Effector memory CD4-positive, alpha-beta T cell (primary cell): ENCODE measurements around the gene COL20A1.

ENCODE experiments used
- DNase-seq, 3 donors: peaks; one replicate each; pipeline ENCODE4 v3.0.0-alpha.2; 2020
- H3K27ac ChIP-seq: 2 replicates; pipeline ENCODE4 v1.7.0; 2013; ENCODE audit warnings: mild to moderate bottlenecking, low read length, moderate library complexity; ENCODE audit not compliant: insufficient read depth, poor library complexity, severe bottlenecking
- H3K27me3 ChIP-seq: replicated peaks from 2 replicates; pipeline ENCODE4 v1.7.0; 2013; ENCODE audit warnings: mild to moderate bottlenecking, low read length; ENCODE audit not compliant: insufficient read depth, control insufficient read depth, poor library complexity, severe bottlenecking
- H3K36me3 ChIP-seq: 2 replicates; pipeline ENCODE4 v1.7.0; 2013; ENCODE audit warnings: mild to moderate bottlenecking, low read length, moderate library complexity; ENCODE audit not compliant: control insufficient read depth, insufficient read depth
- H3K4me1 ChIP-seq: 2 replicates; pipeline ENCODE4 v1.7.0; 2013; ENCODE audit warnings: low read length, mild to moderate bottlenecking; ENCODE audit not compliant: control insufficient read depth, insufficient read depth, poor library complexity, severe bottlenecking
- H3K4me3 ChIP-seq: 2 replicates; pipeline ENCODE4 v1.7.0; 2013; ENCODE audit warnings: low read length, low read depth, mild to moderate bottlenecking; ENCODE audit not compliant: insufficient read depth, poor library complexity, severe bottlenecking
- H3K9me3 ChIP-seq: 2 replicates; pipeline ENCODE4 v1.7.0; 2013; ENCODE audit warnings: mild to moderate bottlenecking, low read length, moderate library complexity; ENCODE audit not compliant: control insufficient read depth

The COL20A1 gene

DNA sequence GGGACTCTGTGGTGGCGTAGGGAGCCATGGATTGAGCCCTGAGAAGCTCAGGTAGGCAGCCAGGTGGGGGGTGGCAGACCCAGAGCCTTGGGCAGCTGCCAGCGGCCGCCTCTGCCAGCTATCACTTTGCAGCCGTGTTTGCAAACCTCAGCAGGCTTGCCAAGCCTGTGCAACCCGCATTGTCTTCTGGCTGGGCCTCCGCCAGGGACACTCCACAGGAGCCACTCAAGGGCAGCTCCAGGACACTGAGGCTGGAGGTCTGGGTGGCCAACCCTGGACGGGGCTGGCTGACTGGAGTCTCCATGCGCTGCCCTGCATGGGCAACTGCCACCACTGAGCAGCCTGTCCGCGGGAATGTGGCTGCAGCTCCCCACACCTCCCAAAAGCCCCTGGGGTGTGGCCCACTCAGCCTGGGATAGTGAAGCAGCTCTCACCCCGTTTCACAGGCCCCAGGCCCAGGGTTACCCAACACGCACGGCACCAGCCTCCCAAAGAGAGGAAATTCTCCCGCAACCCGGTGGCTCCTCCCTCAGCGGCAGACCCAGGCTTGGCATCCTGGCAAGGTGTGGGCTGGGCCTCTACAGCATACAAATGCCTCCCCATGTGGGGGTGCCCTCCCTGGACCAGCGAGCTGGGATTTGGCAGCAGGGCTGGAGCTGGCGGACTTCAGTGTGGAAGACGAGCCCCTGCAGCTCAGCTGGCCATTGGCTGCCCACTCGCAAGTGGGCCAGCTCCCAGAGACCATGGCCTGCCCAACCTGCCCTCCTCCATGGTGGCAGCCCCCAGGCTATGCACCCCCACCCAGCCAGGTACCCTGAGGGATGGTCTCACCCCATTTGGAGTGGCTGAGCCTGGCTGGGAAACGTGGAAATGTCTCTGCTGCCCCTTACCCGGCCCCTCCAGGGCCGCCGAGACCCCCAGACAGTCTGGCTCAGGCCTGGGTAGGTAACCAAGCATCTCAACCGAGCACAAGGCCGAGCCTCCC lies 65.2 kb downstream of the COL20A1 start:
- H3K36me3 ChIP-seq = no peaks in the 10 kb centered on the region
- no peaks in the 10 kb centered on the region for H3K9me3 ChIP-seq
- H3K4me3 ChIP-seq = no peak overlapping the region
- peaks cover 5% of the 10 kb centered on the region for H3K4me1 ChIP-seq
- no peak overlapping the region for H3K27ac ChIP-seq
- DNase-seq = no peak
- H3K27me3 ChIP-seq = peaks cover 20% of the 10 kb centered on the region

DNA sequence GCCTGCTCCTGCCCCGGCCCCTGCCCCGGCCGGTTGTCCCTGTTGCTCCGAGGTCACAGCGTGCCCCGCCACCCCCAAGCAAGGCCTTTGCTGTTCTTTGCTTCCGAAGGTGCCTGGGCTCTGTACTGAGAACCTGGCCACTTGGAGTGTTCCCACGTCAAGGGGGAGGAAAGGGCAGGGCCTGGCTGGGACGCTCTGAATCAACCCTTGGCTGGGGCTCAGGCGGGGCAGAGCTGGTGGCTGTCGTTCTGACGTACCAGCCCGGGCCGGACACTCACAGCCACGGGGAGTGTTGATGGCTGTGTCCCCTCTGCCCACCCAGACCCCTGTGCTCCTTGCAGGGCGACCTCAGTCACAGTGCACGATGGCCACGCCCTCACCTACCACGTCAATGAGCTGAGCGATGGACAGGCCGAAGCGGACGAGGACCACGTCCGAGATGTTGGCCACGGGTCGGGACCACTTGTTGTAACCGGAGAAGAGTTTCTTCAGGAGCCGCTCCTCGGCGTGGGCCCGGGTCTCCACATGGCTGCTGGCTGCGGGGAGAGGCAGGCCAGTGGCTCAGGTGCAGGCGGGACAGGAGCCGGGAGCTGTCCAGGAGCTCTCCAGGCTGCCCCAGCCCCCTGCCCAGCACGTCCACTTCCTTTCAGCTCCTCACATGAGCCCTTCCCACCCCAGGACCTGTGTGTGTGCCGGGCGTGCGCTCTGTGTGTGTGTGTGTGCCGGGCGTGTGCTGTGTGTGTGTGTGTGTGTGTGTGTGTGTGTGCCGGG lies 66.4 kb downstream of the COL20A1 start:
- H3K4me1 ChIP-seq = peaks cover 5% of the 10 kb centered on the region
- H3K27me3 ChIP-seq = peaks cover 20% of the 10 kb centered on the region
- H3K9me3 ChIP-seq = no peaks in the 10 kb centered on the region
- H3K36me3 ChIP-seq = no peaks in the 10 kb centered on the region
- no peak overlapping the region for H3K27ac ChIP-seq
- no peak overlapping the region for H3K4me3 ChIP-seq
- no peak for DNase-seq

DNA sequence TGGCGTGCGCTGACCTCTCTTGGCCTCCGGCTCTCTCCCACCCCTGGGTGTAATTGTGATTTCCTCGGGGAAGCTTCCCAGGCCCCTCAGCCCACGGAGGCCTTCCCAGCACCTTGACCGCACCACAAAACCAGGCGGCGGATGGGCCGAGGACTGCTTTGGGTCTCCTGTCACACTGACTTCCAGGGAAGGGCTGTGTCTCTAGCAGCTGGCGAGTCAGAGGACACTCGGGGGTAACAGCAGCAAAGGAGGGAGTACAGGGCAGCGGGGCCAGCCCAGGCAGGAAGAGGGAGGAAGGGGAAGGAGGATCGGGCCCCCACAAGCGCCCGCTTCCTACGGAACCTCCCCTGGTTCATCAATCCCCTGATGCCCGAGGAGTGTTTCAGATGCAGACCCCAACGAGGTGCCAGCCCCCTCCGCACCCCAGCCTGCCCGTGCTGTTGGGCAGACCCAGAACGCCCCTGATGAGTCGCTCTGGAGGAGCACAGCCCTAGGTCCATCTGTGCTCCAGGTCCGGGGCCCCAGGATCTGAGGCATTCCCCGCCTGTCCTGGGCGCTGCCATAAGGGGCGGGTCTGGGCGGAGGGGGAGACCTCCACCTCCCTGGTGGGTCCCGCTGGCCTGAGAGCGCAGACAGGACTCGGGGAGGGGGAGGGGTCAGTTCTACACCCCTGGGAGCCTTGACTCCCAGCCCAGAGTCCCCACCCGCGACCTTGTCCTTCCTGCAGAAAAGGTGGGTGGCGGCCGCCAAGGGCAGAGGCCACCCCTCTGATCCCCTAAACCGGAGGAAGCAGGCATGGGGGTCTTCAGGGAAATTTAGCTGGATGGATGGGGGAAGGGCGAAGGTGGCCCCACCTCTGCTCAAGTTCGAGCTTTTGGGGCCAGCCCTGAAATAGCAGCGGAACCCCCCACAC lies 67.2 kb downstream of the COL20A1 start:
- no peak for DNase-seq
- peaks cover 24% of the 10 kb centered on the region for H3K27me3 ChIP-seq
- H3K9me3 ChIP-seq = no peaks in the 10 kb centered on the region
- peaks cover 5% of the 10 kb centered on the region for H3K4me1 ChIP-seq
- H3K4me3 ChIP-seq = no peak overlapping the region
- no peaks in the 10 kb centered on the region for H3K36me3 ChIP-seq
- no peak overlapping the region for H3K27ac ChIP-seq

DNA sequence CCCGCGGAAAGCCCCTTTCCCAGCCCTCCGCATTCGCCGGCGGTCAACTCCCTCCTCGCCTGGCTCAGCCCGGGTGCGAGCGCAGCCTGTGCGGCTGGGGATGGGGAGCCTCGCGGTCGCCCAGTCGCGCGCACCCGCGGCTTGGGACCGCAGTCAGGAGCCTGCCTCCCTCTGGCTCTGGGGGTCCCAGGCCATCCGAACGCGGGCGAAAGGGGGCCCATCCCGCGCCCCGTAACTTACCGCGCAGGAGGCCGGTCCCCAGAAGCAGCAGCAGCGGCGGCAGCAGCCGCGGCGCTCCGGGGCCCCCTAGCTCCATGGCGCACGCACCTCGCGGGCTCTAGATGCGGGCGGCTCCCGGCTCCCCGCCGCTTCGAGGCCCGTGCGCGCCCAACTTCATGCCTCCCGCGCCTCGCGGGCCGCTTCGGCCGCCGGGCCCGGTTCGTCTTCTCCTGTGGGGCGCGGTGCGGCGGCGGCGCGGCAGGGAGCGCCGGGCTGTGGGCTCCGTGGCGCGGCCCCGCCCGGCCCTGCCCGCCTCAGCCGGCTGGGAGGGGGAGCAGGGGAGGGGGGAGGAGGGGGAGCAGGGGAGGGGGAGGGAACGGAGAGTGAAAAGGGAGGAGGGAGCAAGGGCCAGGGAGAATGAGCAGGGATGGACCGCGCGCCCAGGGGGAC lies 68.0 kb downstream of the COL20A1 start, which contains the start of gene CHRNA4:
TSS of gene CHRNA4 (minus strand) at position 500 of the 669 bp plus-strand sequence. CDS start at position 316, 184 bp downstream.
- peaks cover 24% of the 10 kb centered on the region for H3K27me3 ChIP-seq
- no peak within 1 kb of the TSS for H3K4me3 ChIP-seq
- H3K9me3 ChIP-seq = no peaks in the 10 kb centered on the region
- no peak for DNase-seq
- H3K27ac ChIP-seq = no peak within 1 kb of the TSS
- peaks cover 5% of the 10 kb centered on the region for H3K4me1 ChIP-seq
- H3K36me3 ChIP-seq = no peaks in the 10 kb centered on the region

DNA sequence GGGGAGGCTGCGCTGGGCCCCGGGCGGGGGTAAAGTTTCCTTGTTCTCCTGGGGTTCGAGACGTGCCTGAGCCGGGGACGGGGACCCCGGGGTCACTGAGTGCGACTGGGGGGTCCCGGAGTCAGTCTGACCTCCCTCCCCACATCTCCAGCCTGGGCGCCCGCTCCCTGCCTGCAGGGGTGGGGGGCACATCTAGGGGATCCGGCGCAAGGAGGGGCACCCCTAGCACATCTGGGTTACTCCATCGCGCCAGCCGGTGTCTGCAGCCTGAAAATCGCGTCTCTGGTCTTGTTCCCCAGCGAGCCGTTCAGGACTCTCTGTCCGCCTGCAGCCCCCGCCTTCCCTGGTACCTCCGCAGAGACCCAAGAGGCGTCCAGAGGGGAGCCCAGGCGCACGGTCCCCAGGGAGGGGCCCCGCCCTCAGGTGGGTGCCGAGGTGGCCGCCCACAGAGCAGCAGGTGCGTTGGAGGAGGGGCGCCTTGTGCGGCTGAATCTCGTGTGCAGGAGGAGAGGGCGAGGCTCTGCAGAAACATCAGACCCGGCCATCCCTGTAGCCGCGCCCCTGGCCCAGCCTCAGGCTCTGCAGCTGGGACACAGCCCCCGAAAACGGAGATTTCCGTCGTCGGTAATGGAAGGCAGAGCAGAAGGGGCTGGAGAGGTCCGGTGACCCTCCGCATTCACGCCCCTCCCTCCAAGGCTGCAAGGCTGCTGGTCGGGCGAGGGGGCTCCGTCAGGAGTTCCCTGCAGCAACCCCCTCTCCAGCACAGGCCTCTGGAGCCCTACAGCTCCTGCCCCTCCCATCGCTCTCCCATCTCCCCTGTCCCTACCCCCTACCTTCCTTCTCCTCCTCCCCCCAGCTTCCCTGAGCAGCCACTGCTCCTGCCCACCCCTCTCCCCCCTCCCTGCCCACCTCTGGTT lies 68.8 kb downstream of the COL20A1 start:
- Histone ChIP-seq H3K27ac (no peak overlapping the region), H3K36me3 (no peaks in the 10 kb centered on the region), H3K27me3 (peaks cover 24% of the 10 kb centered on the region), H3K4me1 (peaks cover 5% of the 10 kb centered on the region), H3K9me3 (no peaks in the 10 kb centered on the region), H3K4me3 (no peak overlapping the region)
- no peak for DNase-seq

GRCh38 chr20:63362436-63363009 lies 69.5 kb downstream of the COL20A1 start:
- H3K27me3 ChIP-seq = peaks cover 24% of the 10 kb centered on the region

DNA sequence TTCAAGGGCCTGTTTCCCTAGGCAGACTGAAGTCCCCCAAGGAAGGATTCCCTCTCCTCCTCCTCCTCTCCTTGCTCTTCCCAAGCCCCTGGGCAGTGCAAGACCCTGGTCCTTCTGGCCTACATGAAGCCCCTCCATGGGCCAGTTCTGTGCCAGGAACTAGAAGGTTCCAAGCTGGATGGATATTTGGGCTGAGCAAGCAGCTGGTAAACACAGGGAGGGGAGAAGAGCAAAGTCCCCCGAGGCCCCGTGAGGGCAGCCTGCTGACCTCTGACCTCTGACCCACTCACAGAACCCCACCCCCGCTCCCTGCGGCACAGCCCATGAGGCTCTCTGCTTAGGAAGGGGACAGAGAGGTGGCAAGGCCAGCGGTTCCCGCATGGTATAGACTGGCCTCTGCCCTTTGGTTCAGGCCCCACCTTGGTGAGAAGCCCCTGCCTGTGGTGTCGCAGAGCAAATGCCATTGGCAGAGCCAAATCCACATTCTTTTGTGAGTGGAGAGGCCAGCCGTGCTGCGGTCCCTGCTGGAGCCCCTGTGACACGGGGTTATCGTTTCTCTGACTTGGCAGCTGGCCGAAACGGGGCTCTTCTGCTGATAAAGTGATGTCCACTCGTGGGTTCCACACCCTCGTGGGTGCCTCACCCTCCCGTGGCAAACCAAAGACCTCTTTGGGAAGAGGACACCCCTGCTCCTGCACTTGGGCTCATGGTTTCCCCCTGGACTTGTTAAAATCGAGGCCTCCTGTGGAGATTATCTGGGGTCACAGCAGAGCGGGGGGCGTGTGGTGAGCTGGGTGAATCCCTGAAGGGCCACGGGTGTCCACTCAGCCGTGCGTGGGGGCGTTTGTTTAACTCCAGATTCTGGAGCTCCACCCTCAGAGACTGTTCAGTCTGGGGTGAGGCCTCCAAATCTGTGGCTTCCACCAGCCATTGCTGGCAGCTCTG lies 70.3 kb downstream of the COL20A1 start:
- H3K9me3 ChIP-seq = no peaks in the 10 kb centered on the region
- H3K27me3 ChIP-seq = peaks cover 24% of the 10 kb centered on the region
- no peaks in the 10 kb centered on the region for H3K36me3 ChIP-seq
- H3K4me3 ChIP-seq = no peak overlapping the region
- H3K27ac ChIP-seq = no peak overlapping the region
- peaks cover 5% of the 10 kb centered on the region for H3K4me1 ChIP-seq
- DNase-seq = no peak

More at GRCh38 chr20:63362436-63363009, 69.5 kb downstream of the COL20A1 start:
- no peaks in the 10 kb centered on the region for H3K9me3 ChIP-seq
- no peak for DNase-seq
- no peak overlapping the region for H3K4me3 ChIP-seq
- H3K36me3 ChIP-seq = no peaks in the 10 kb centered on the region
- peaks cover 5% of the 10 kb centered on the region for H3K4me1 ChIP-seq
- H3K27ac ChIP-seq = no peak overlapping the region
